HepG2 (cell line): ENCODE data around the gene LRRN1.

Source experiments
- CEBPB ChIP-seq: IDR thresholded peaks from 2 replicates; pipeline ENCODE4 v1.6.1; 2011; ENCODE audit warnings: low read depth, low read length, improper control_type of control experiment, borderline replicate concordance
- EZH2 ChIP-seq: conservative IDR thresholded peaks from 2 replicates; pipeline ENCODE4 v1.6.1; 2012; ENCODE audit warnings: mild to moderate bottlenecking, low read depth, low read length, moderate library complexity
- KAT2B ChIP-seq: fragments of 150-350 bp; IDR thresholded peaks from 2 replicates; pipeline ENCODE4 v1.6.1; 2014; ENCODE audit warnings: low read depth, low read length, borderline replicate concordance
- SIN3A ChIP-seq: IDR thresholded peaks from 2 replicates; pipeline ENCODE4 v1.6.1; 2011; ENCODE audit warnings: low read depth, mild to moderate bottlenecking, control low read depth, low read length, borderline replicate concordance
- TAF1 ChIP-seq: sonication (generic); formaldehyde crosslinking; IDR thresholded peaks from 2 replicates; pipeline ENCODE4 v1.4.0; 2020; ENCODE audit warnings: missing genetic modification reagents
- TARDBP ChIP-seq: sonication (generic); formaldehyde crosslinking; IDR thresholded peaks from 2 replicates; pipeline ENCODE4 v1.8.0; 2022; ENCODE audit warnings: mild to moderate bottlenecking, missing genetic modification reagents

DNA sequence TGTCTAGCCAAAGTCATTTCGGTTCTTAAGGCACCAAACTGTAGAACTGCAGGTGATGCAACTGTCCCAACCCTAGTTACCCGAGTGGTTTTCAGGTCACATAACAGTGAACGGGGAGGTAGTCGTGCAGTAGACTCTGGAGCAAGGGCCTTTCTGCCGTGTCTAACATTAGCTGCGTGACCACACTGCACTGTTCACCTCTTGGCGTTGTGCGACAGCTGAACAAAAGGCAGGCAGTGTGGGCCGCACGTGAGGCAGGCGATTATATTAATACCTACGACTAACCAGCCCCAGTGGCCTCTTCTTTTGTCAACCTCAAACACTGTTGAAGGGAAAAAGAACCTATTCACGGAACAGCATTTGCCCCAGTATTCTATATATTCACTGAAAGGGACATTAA lies 2.8 kb downstream of the LRRN1 start:
- TF ChIP-seq KAT2B (no peak), TAF1 (CRISPR knock-in tag) (no peak), EZH2 (no peak), SIN3A (no peak), TARDBP (CRISPR knock-in tag) (no peak), CEBPB (no peak)
